ENCODE data around the gene IL11RA.

The IL11RA gene

GRCh38 chr9:34651876-34652601 lies at the start of gene IL11RA:
Gene IL11RA (plus strand): TSS chr9:34652185. CDS start chr9:34655218, 3,033 bp downstream.
- no peaks in the 10 kb centered on the region for H3K27me3 ChIP-seq (replicated peaks; ENCODE audit: control insufficient read depth, insufficient read depth, low read length)
- peaks cover 58% of the 10 kb centered on the region for H3K4me1 ChIP-seq (ENCODE audit: control insufficient read depth, insufficient read depth, low read length)
- peak within 1 kb of the TSS; percentile 81 for H3K4me3 ChIP-seq (ENCODE audit: low read length)
- peak within 1 kb of the TSS; percentile 85 for H3K9ac ChIP-seq (ENCODE audit: low read length)
- H3K36me3 ChIP-seq (ENCODE audit: control insufficient read depth, insufficient read depth, low read length, severe bottlenecking), result peaks cover 15% of the 10 kb centered on the region
- DNase-seq (ENCODE audit: low read depth), result peak; percentile 90
- H3K9me3 ChIP-seq (ENCODE audit: control insufficient read depth, low read length), result no peaks in the 10 kb centered on the region

- peak; percentile 90 for DNase-seq (ENCODE audit: low read depth)
- H3K9me3 ChIP-seq (ENCODE audit: control insufficient read depth, low read length), result no peaks in the 10 kb centered on the region
- no peak overlapping the region for H3K9ac ChIP-seq (ENCODE audit: low read length)
- H3K4me1 ChIP-seq (ENCODE audit: control insufficient read depth, insufficient read depth, low read length), result peaks cover 13% of the 10 kb centered on the region
- H3K27me3 ChIP-seq (replicated peaks; ENCODE audit: control insufficient read depth, insufficient read depth, low read length), result peaks cover 12% of the 10 kb centered on the region
- no peaks in the 10 kb centered on the region for H3K36me3 ChIP-seq (ENCODE audit: control insufficient read depth, insufficient read depth, low read length, severe bottlenecking)
- H3K4me3 ChIP-seq (ENCODE audit: low read length), result no peak overlapping the region
These were observed 48.3 kb upstream of the IL11RA start for GRCh38 chr9:34603610-34604231.

- Histone ChIP-seq H3K27me3 (replicated peaks; ENCODE audit: control insufficient read depth, insufficient read depth, low read length) (peaks cover 7% of the 10 kb centered on the region), H3K9me3 (ENCODE audit: control insufficient read depth, low read length) (no peaks in the 10 kb centered on the region), H3K4me1 (ENCODE audit: control insufficient read depth, insufficient read depth, low read length) (peaks cover 8% of the 10 kb centered on the region), H3K36me3 (ENCODE audit: control insufficient read depth, insufficient read depth, low read length, severe bottlenecking) (no peaks in the 10 kb centered on the region), H3K4me3 (ENCODE audit: low read length) (no peak overlapping the region), H3K9ac (ENCODE audit: low read length) (no peak overlapping the region)
- no peak for DNase-seq (ENCODE audit: low read depth)
These were observed 45.8 kb upstream of the IL11RA start for GRCh38 chr9:34606190-34606589.

- H3K9me3 ChIP-seq (ENCODE audit: control insufficient read depth, low read length), result no peaks in the 10 kb centered on the region
- H3K4me3 ChIP-seq (ENCODE audit: low read length), result no peak overlapping the region
- no peak overlapping the region for H3K9ac ChIP-seq (ENCODE audit: low read length)
- peaks cover 11% of the 10 kb centered on the region for H3K4me1 ChIP-seq (ENCODE audit: control insufficient read depth, insufficient read depth, low read length)
- no peaks in the 10 kb centered on the region for H3K36me3 ChIP-seq (ENCODE audit: control insufficient read depth, insufficient read depth, low read length, severe bottlenecking)
- no peak for DNase-seq (ENCODE audit: low read depth)
- H3K27me3 ChIP-seq (replicated peaks; ENCODE audit: control insufficient read depth, insufficient read depth, low read length), result peaks cover 7% of the 10 kb centered on the region
These were observed 45.1 kb upstream of the IL11RA start for GRCh38 chr9:34606905-34607304.

GRCh38 chr9:34607331-34607730 lies 44.7 kb upstream of the IL11RA start:
- H3K36me3 ChIP-seq (ENCODE audit: control insufficient read depth, insufficient read depth, low read length, severe bottlenecking), result no peaks in the 10 kb centered on the region
- peaks cover 7% of the 10 kb centered on the region for H3K27me3 ChIP-seq (replicated peaks; ENCODE audit: control insufficient read depth, insufficient read depth, low read length)
- no peak overlapping the region for H3K9ac ChIP-seq (ENCODE audit: low read length)
- no peak overlapping the region for H3K4me3 ChIP-seq (ENCODE audit: low read length)
- DNase-seq (ENCODE audit: low read depth), result no peak
- H3K9me3 ChIP-seq (ENCODE audit: control insufficient read depth, low read length), result no peaks in the 10 kb centered on the region
- peaks cover 13% of the 10 kb centered on the region for H3K4me1 ChIP-seq (ENCODE audit: control insufficient read depth, insufficient read depth, low read length)

- no peak for DNase-seq (ENCODE audit: low read depth)
- no peaks in the 10 kb centered on the region for H3K27me3 ChIP-seq (replicated peaks; ENCODE audit: control insufficient read depth, insufficient read depth, low read length)
- H3K4me3 ChIP-seq (ENCODE audit: low read length), result peak overlapping the region; percentile 97
- peaks cover 21% of the 10 kb centered on the region for H3K4me1 ChIP-seq (ENCODE audit: control insufficient read depth, insufficient read depth, low read length)
- peaks cover 19% of the 10 kb centered on the region for H3K36me3 ChIP-seq (ENCODE audit: control insufficient read depth, insufficient read depth, low read length, severe bottlenecking)
- H3K9me3 ChIP-seq (ENCODE audit: control insufficient read depth, low read length), result no peaks in the 10 kb centered on the region
- peak overlapping the region; percentile 99 for H3K9ac ChIP-seq (ENCODE audit: low read length)
These were observed 41.4 kb upstream of the IL11RA start for GRCh38 chr9:34610434-34611206.

- Histone ChIP-seq H3K4me1 (ENCODE audit: control insufficient read depth, insufficient read depth, low read length) (peaks cover 21% of the 10 kb centered on the region), H3K36me3 (ENCODE audit: control insufficient read depth, insufficient read depth, low read length, severe bottlenecking) (peaks cover 26% of the 10 kb centered on the region), H3K9ac (ENCODE audit: low read length) (peak overlapping the region; percentile 99), H3K4me3 (ENCODE audit: low read length) (peak overlapping the region; percentile 97), H3K27me3 (replicated peaks; ENCODE audit: control insufficient read depth, insufficient read depth, low read length) (no peaks in the 10 kb centered on the region), H3K9me3 (ENCODE audit: control insufficient read depth, low read length) (no peaks in the 10 kb centered on the region)
- peak; percentile 18 for DNase-seq (ENCODE audit: low read depth)
These were observed 40.7 kb upstream of the IL11RA start for GRCh38 chr9:34611251-34611810.

- H3K4me3 ChIP-seq (ENCODE audit: low read length), result peak within 1 kb of the TSS; percentile 97
- H3K36me3 ChIP-seq (ENCODE audit: control insufficient read depth, insufficient read depth, low read length, severe bottlenecking), result peaks cover 33% of the 10 kb centered on the region
- H3K27me3 ChIP-seq (replicated peaks; ENCODE audit: control insufficient read depth, insufficient read depth, low read length), result no peaks in the 10 kb centered on the region
- DNase-seq (ENCODE audit: low read depth), result peak; percentile 97
- peaks cover 21% of the 10 kb centered on the region for H3K4me1 ChIP-seq (ENCODE audit: control insufficient read depth, insufficient read depth, low read length)
- H3K9me3 ChIP-seq (ENCODE audit: control insufficient read depth, low read length), result no peaks in the 10 kb centered on the region
- peak within 1 kb of the TSS; percentile 99 for H3K9ac ChIP-seq (ENCODE audit: low read length)
These were observed 39.9 kb upstream of the IL11RA start, which contains the start of gene RPP25L for GRCh38 chr9:34611811-34612787. Gene RPP25L (minus strand): TSS chr9:34612097. CDS start chr9:34611296, 801 bp downstream.

- peaks cover 41% of the 10 kb centered on the region for H3K36me3 ChIP-seq (ENCODE audit: control insufficient read depth, insufficient read depth, low read length, severe bottlenecking)
- H3K9ac ChIP-seq (ENCODE audit: low read length), result peak overlapping the region; percentile 99
- peak overlapping the region; percentile 97 for H3K4me3 ChIP-seq (ENCODE audit: low read length)
- H3K9me3 ChIP-seq (ENCODE audit: control insufficient read depth, low read length), result no peaks in the 10 kb centered on the region
- H3K4me1 ChIP-seq (ENCODE audit: control insufficient read depth, insufficient read depth, low read length), result peaks cover 21% of the 10 kb centered on the region
- no peaks in the 10 kb centered on the region for H3K27me3 ChIP-seq (replicated peaks; ENCODE audit: control insufficient read depth, insufficient read depth, low read length)
- DNase-seq (ENCODE audit: low read depth), result peak; percentile 97
These were observed 39.1 kb upstream of the IL11RA start for GRCh38 chr9:34612788-34613390.

GRCh38 chr9:34615132-34615531 lies 36.9 kb upstream of the IL11RA start:
- Histone ChIP-seq H3K36me3 (ENCODE audit: control insufficient read depth, insufficient read depth, low read length, severe bottlenecking) (peaks cover 46% of the 10 kb centered on the region), H3K9ac (ENCODE audit: low read length) (no peak overlapping the region), H3K27me3 (replicated peaks; ENCODE audit: control insufficient read depth, insufficient read depth, low read length) (no peaks in the 10 kb centered on the region), H3K9me3 (ENCODE audit: control insufficient read depth, low read length) (no peaks in the 10 kb centered on the region), H3K4me1 (ENCODE audit: control insufficient read depth, insufficient read depth, low read length) (peaks cover 30% of the 10 kb centered on the region), H3K4me3 (ENCODE audit: low read length) (no peak overlapping the region)
- no peak for DNase-seq (ENCODE audit: low read depth)
